Measurements from ENCODE around the gene SMIM10L2A.

Gene SMIM10L2A

GRCh38 chrX:135389243-135389642, 32.5 kb upstream of the SMIM10L2A start:
- Histone ChIP-seq H3K27ac (no peak overlapping the region), H3K4me3 (no peak overlapping the region)
- no peak for DNase-seq (ENCODE audit: low spot score)
- TF ChIP-seq CTCF (IDR thresholded peaks at IDR 0.05): no peak

GRCh38 chrX:135389717-135390116, 32.0 kb upstream of the SMIM10L2A start:
- no peak for DNase-seq (ENCODE audit: low spot score)
- Histone ChIP-seq H3K27ac (no peak overlapping the region), H3K4me3 (no peak overlapping the region)
- no peak for TF ChIP-seq CTCF (IDR thresholded peaks at IDR 0.05)

DNA sequence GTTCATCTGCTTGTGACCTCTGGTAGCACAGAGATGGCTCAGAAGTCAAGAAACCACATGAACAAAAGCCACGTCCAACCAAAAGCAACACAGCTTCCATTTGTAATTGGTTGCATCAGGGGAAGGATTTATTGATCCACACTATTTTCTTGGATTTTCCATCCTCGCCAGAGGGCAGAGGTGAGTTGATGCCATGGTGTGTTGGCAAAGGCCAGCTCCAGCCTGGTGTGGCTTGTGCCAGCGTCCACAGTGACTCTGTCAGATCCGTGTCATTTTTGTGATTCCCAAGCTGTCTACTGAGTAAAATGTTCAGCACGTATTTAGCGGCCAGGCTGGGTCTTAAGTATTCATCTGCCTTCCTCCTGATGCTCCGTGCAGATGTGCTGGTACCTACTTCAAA, 30.0 kb upstream of the SMIM10L2A start:
- DNase-seq (ENCODE audit: low spot score): no peak
- Histone ChIP-seq H3K27ac (no peak overlapping the region), H3K4me3 (no peak overlapping the region)
- no peak for TF ChIP-seq CTCF (IDR thresholded peaks at IDR 0.05)

DNA sequence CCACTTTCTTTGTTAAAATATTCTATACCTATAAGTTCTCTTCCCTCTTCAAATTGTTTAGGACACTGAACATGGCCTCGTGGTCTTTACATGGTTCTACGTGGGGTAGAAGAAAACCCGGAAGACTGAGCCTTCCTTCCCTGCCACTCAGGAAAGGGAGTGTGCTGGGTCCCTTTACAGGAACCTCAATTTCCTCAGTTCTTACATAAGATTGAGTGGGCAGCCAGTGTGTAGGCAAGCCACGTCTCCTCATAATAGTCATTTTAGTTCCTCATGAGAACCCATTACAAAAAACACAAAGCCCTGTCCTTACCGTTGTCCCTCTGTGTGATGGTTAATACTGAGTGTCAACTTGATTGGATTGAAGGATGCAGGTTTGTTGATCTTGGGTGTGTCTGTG, 28.7 kb upstream of the SMIM10L2A start:
- Histone ChIP-seq H3K27ac (no peak overlapping the region), H3K4me3 (no peak overlapping the region)
- no peak for TF ChIP-seq CTCF (IDR thresholded peaks at IDR 0.05)
- DNase-seq (ENCODE audit: low spot score): no peak

DNA sequence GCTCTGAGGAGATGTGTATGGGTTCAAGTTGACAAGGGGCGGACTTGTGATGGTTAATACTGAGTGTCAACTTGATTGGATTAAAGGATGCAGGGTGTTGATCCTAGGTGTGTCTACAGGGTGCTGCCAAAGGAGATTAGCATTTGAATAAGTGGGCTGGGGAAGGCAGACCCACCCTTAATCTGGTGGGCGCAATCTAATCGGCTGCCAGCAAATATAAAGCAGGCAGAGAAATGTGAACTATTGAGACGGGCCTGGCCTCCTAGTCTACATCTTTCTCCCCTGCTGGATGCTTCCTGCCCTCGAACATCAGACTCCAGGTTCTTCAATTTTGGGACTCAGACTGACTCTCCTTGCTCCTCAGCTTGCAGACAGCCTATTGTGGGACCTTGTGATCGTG, 26.7 kb upstream of the SMIM10L2A start:
- TF ChIP-seq CTCF (IDR thresholded peaks at IDR 0.05): no peak
- H3K27ac ChIP-seq: no peak overlapping the region
- DNase-seq (ENCODE audit: low spot score): no peak
- H3K4me3 ChIP-seq: no peak overlapping the region

DNA sequence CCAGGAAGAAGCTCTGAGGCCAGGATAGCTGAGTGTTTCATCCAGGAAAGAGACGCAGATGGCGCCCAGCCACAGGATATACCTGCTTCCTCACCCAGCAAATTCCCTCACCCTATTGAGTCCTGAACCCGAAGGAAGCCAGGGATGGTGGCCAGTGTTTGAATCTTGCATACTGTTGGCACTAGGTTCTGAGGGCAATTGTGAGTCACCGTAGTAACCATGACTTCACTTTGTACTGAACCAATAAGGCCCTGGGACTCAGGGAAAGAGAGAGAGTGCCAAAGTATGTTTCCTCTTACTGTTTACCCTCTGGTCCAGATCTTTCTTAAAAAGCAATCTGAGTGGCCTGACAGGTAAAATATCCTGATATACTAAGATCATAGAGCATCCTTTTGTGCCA, 25.6 kb upstream of the SMIM10L2A start:
- DNase-seq (ENCODE audit: low spot score): no peak

GRCh38 chrX:135396566-135396965, 25.2 kb upstream of the SMIM10L2A start:
- no peak for TF ChIP-seq CTCF (IDR thresholded peaks at IDR 0.05)
- Histone ChIP-seq H3K27ac (no peak overlapping the region), H3K4me3 (no peak overlapping the region)
- no peak for DNase-seq (ENCODE audit: low spot score)

More for the DNA sequence above, 25.6 kb upstream of the SMIM10L2A start:
- Histone ChIP-seq H3K27ac (no peak overlapping the region), H3K4me3 (no peak overlapping the region)
- no peak for TF ChIP-seq CTCF (IDR thresholded peaks at IDR 0.05)
